SU-DHL-6 (cell line): ENCODE measurements around the gene CTR9.

Source experiments
- H2AFZ ChIP-seq: fragments of 200-600 bp; sonication (generic); 2 replicates; pipeline ENCODE4 v1.6.1; 2014; ENCODE audit warnings: low read depth, mild to moderate bottlenecking, moderate library complexity, mixed read lengths, antibody characterized with exemption, low read length; ENCODE audit not compliant: severe bottlenecking
- H3F3A ChIP-seq: fragments of 200-600 bp; shearing (Covaris generic); 2 replicates; pipeline ENCODE4 v1.6.0; 2016; ENCODE audit warnings: antibody characterized with exemption, mild to moderate bottlenecking; ENCODE audit not compliant: insufficient read depth
- H3K27ac ChIP-seq: fragments of 200-600 bp; sonication (generic); 2 replicates; pipeline ENCODE4 v1.5.1; 2016; ENCODE audit warnings: low read depth, mild to moderate bottlenecking, low read length, moderate library complexity, mixed read lengths
- H3K27me3 ChIP-seq: fragments of 200-600 bp; sonication (generic), shearing (Covaris generic); 2 replicates; pipeline ENCODE4 v1.6.0; 2014; ENCODE audit warnings: mild to moderate bottlenecking, low read length
- H3K36me3 ChIP-seq: fragments of 200-600 bp; sonication (generic); 2 replicates; pipeline ENCODE4 v1.6.1; 2014; ENCODE audit warnings: mild to moderate bottlenecking, low read length, mixed read lengths
- H3K4me2 ChIP-seq: fragments of 300-600, 200-600 bp; shearing (Covaris generic), sonication (generic); 2 replicates; pipeline ENCODE4 v1.6.0; 2014; ENCODE audit warnings: low read length, low read depth, mild to moderate bottlenecking; ENCODE audit not compliant: poor library complexity, severe bottlenecking
- H3K4me3 ChIP-seq: fragments of 200-600 bp; sonication (generic); 2 replicates; pipeline ENCODE4 v1.5.1; 2014; ENCODE audit warnings: antibody characterized with exemption, low read length, mild to moderate bottlenecking, mixed read lengths; ENCODE audit not compliant: insufficient read depth, poor library complexity, severe bottlenecking
- H3K79me2 ChIP-seq: fragments of 200-600 bp; sonication (generic); 2 replicates; pipeline ENCODE4 v1.6.1; 2014; ENCODE audit warnings: mild to moderate bottlenecking, low read length, moderate library complexity; ENCODE audit not compliant: insufficient read depth
- H3K9ac ChIP-seq: fragments of 200-600 bp; sonication (generic); 2 replicates; pipeline ENCODE4 v1.7.0; 2014; ENCODE audit warnings: mild to moderate bottlenecking, low read length
- H3K9me2 ChIP-seq: fragments of 200-600 bp; sonication (generic); replicated peaks from 2 replicates; pipeline ENCODE4 v1.6.1; 2014; ENCODE audit warnings: low read length; ENCODE audit not compliant: insufficient read depth
- H3K9me3 ChIP-seq: fragments of 200-600 bp; sonication (generic); 2 replicates; pipeline ENCODE4 v1.6.1; 2014; ENCODE audit warnings: low read length, mixed read lengths; ENCODE audit not compliant: insufficient read depth
- H4K20me1 ChIP-seq: fragments of 200-600 bp; sonication (generic); 2 replicates; pipeline ENCODE4 v1.6.1; 2014; ENCODE audit warnings: low read depth, mild to moderate bottlenecking, antibody characterized with exemption, low read length, moderate library complexity, mixed read lengths
- CTCF ChIP-seq: fragments of 200-600 bp; sonication (generic); IDR thresholded peaks from one replicate; pipeline ENCODE4 v1.5.1; 2017; ENCODE audit warnings: antibody characterized with exemption, mild to moderate bottlenecking, low read length, moderate library complexity; ENCODE audit not compliant: insufficient read depth, poor library complexity, severe bottlenecking
- EZH2phosphoT487 ChIP-seq: fragments of 200-600 bp; sonication (generic), shearing (Covaris generic); conservative IDR thresholded peaks from 2 replicates; pipeline ENCODE4 v1.6.1; 2018; ENCODE audit warnings: mild to moderate bottlenecking, antibody characterized with exemption, low read length, moderate library complexity, mixed read lengths

CTR9 gene

GRCh38 chr11:10777393-10777793 lies 26.3 kb downstream of the CTR9 start:
- Histone ChIP-seq H3F3A (no peaks in the 10 kb centered on the region), H3K4me2 (no peak overlapping the region)

GRCh38 chr11:10777806-10778205 lies 26.8 kb downstream of the CTR9 start:
- H3K27me3 ChIP-seq = no peaks in the 10 kb centered on the region
- H4K20me1 ChIP-seq = no peaks in the 10 kb centered on the region
- TF ChIP-seq CTCF (no peak), EZH2phosphoT487 (no peak)
- no peaks in the 10 kb centered on the region for H3K9me3 ChIP-seq
- H3K9me2 ChIP-seq = no peaks in the 10 kb centered on the region
- no peak overlapping the region for H2AFZ ChIP-seq
- no peak overlapping the region for H3K4me2 ChIP-seq
- H3K79me2 ChIP-seq = no peaks in the 10 kb centered on the region
- H3K36me3 ChIP-seq = peaks cover 21% of the 10 kb centered on the region; the same call in 1 of the 2 replicates
- H3F3A ChIP-seq = no peaks in the 10 kb centered on the region
- H3K4me3 ChIP-seq = no peak overlapping the region
- H3K9ac ChIP-seq = no peak overlapping the region
- no peak overlapping the region for H3K27ac ChIP-seq

More at GRCh38 chr11:10777393-10777793, 26.3 kb downstream of the CTR9 start:
- Histone ChIP-seq H3K9me3 (no peaks in the 10 kb centered on the region), H3K9ac (no peak overlapping the region), H4K20me1 (no peaks in the 10 kb centered on the region), H3K9me2 (no peaks in the 10 kb centered on the region), H3K4me3 (no peak overlapping the region), H3K27ac (no peak overlapping the region), H2AFZ (no peak overlapping the region), H3K36me3 (peaks cover 21% of the 10 kb centered on the region; the same call in 1 of the 2 replicates), H3K27me3 (no peaks in the 10 kb centered on the region), H3K79me2 (no peaks in the 10 kb centered on the region)
- TF ChIP-seq CTCF = no peak
- no peak for TF ChIP-seq EZH2phosphoT487

DNA sequence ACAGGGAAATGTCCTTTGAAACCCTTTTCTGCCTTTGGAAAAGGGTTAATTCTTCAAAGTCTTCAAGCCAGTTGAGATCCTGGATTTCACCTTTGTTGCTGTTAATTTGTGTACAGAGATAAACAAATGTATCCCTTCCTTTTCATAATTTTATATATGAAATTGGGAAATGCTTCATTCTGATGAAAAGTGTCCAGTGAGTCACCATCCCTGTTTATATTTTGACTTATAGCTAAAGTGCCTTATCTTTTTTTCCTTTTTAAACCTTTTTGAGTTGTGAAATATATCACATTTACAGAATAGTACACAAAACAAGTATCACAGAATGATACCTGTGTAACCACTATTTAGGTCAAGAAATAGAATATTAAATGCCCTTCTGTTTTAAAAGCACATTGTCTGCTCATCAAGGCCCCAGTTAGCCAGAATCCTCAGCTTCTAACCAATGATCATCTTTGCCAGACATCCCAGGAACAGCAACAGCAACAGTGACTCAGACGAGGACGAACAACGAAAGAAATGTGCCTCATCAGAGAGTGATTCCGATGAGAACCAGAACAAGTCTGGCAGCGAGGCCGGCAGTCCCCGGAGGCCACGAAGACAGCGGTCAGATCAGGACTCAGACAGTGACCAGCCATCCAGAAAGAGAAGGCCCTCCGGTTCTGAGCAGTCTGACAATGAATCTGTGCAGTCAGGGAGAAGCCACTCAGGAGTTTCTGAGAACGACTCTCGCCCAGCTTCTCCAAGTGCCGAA lies 27.3 kb downstream of the CTR9 start:
- Histone ChIP-seq H3K27me3 (no peaks in the 10 kb centered on the region), H3K4me2 (no peak overlapping the region), H3K9ac (no peak overlapping the region), H2AFZ (no peak overlapping the region), H3K36me3 (peaks cover 16% of the 10 kb centered on the region; the same call in 1 of the 2 replicates), H3K9me3 (no peaks in the 10 kb centered on the region), H3F3A (no peaks in the 10 kb centered on the region), H3K9me2 (no peaks in the 10 kb centered on the region), H4K20me1 (no peaks in the 10 kb centered on the region), H3K27ac (no peak overlapping the region), H3K4me3 (no peak overlapping the region), H3K79me2 (no peaks in the 10 kb centered on the region)
- TF ChIP-seq CTCF (no peak), EZH2phosphoT487 (no peak)
